ENCODE measurements around the gene BMERB1.

The BMERB1 gene

GRCh38 chr16:15493466-15494180 is 59.2 kb downstream of the BMERB1 start:
- no peak for FAIRE-seq
- no peak for TF ChIP-seq POU2F2 (IDR thresholded peaks at IDR 0.05; ENCODE audit: low read depth, low read length)
- TF ChIP-seq PAX5 (IDR thresholded peaks at IDR 0.05; ENCODE audit: insufficient read depth, low read length, severe bottlenecking) = no peak
- TF ChIP-seq SPI1 (IDR thresholded peaks at IDR 0.05; ENCODE audit: low read depth, low read length) = no peak
- no peak for TF ChIP-seq TAF1 (IDR thresholded peaks at IDR 0.05; ENCODE audit: low read depth, low read length)
- no peak for TF ChIP-seq POLR2AphosphoS5 (IDR thresholded peaks at IDR 0.05; ENCODE audit: low read depth, low read length)
- TF ChIP-seq POLR2A (IDR thresholded peaks at IDR 0.05; ENCODE audit: low read depth, low read length) = no peak
- DNase-seq (ENCODE audit: insufficient read length, low spot score) = no peak

GRCh38 chr16:15494236-15494635 is 59.8 kb downstream of the BMERB1 start:
- no peak for DNase-seq (ENCODE audit: insufficient read length, low spot score)
- no peak for FAIRE-seq

GRCh38 chr16:15495898-15496297 is 61.5 kb downstream of the BMERB1 start:
- no peak for FAIRE-seq
- TF ChIP-seq POU2F2 (IDR thresholded peaks at IDR 0.05; ENCODE audit: low read depth, low read length) (no peak), TAF1 (IDR thresholded peaks at IDR 0.05; ENCODE audit: low read depth, low read length) (no peak), PAX5 (IDR thresholded peaks at IDR 0.05; ENCODE audit: insufficient read depth, low read length, severe bottlenecking) (no peak), POLR2AphosphoS5 (IDR thresholded peaks at IDR 0.05; ENCODE audit: low read depth, low read length) (no peak), POLR2A (IDR thresholded peaks at IDR 0.05; ENCODE audit: low read depth, low read length) (no peak), SPI1 (IDR thresholded peaks at IDR 0.05; ENCODE audit: low read depth, low read length) (no peak)
- DNase-seq (ENCODE audit: insufficient read length, low spot score) = no peak

More at GRCh38 chr16:15494236-15494635, 59.8 kb downstream of the BMERB1 start:
- TF ChIP-seq POLR2AphosphoS5 (IDR thresholded peaks at IDR 0.05; ENCODE audit: low read depth, low read length) (no peak), POU2F2 (IDR thresholded peaks at IDR 0.05; ENCODE audit: low read depth, low read length) (no peak)

GRCh38 chr16:15498427-15499175 is 64.2 kb downstream of the BMERB1 start:
- FAIRE-seq (no peak), DNase-seq (ENCODE audit: insufficient read length, low spot score) (no peak)
- TF ChIP-seq POLR2AphosphoS5 (IDR thresholded peaks at IDR 0.05; ENCODE audit: low read depth, low read length) = no peak
- no peak for TF ChIP-seq SPI1 (IDR thresholded peaks at IDR 0.05; ENCODE audit: low read depth, low read length)
- TF ChIP-seq PAX5 (IDR thresholded peaks at IDR 0.05; ENCODE audit: insufficient read depth, low read length, severe bottlenecking) = no peak
- no peak for TF ChIP-seq POLR2A (IDR thresholded peaks at IDR 0.05; ENCODE audit: low read depth, low read length)
- no peak for TF ChIP-seq POU2F2 (IDR thresholded peaks at IDR 0.05; ENCODE audit: low read depth, low read length)
- no peak for TF ChIP-seq TAF1 (IDR thresholded peaks at IDR 0.05; ENCODE audit: low read depth, low read length)

GRCh38 chr16:15502041-15502725 is 67.8 kb downstream of the BMERB1 start:
- TF ChIP-seq POLR2A (IDR thresholded peaks at IDR 0.05; ENCODE audit: low read depth, low read length) (no peak), PAX5 (IDR thresholded peaks at IDR 0.05; ENCODE audit: insufficient read depth, low read length, severe bottlenecking) (no peak), TAF1 (IDR thresholded peaks at IDR 0.05; ENCODE audit: low read depth, low read length) (no peak), SPI1 (IDR thresholded peaks at IDR 0.05; ENCODE audit: low read depth, low read length) (no peak), POU2F2 (IDR thresholded peaks at IDR 0.05; ENCODE audit: low read depth, low read length) (no peak), POLR2AphosphoS5 (IDR thresholded peaks at IDR 0.05; ENCODE audit: low read depth, low read length) (no peak)
- FAIRE-seq (no peak), DNase-seq (ENCODE audit: insufficient read length, low spot score) (no peak)

- TF ChIP-seq POLR2AphosphoS5 (IDR thresholded peaks at IDR 0.05; ENCODE audit: low read depth, low read length) = no peak
- TF ChIP-seq POU2F2 (IDR thresholded peaks at IDR 0.05; ENCODE audit: low read depth, low read length) = no peak
- TF ChIP-seq POLR2A (IDR thresholded peaks at IDR 0.05; ENCODE audit: low read depth, low read length) = no peak
- no peak for TF ChIP-seq TAF1 (IDR thresholded peaks at IDR 0.05; ENCODE audit: low read depth, low read length)
- no peak for TF ChIP-seq PAX5 (IDR thresholded peaks at IDR 0.05; ENCODE audit: insufficient read depth, low read length, severe bottlenecking)
- no peak for TF ChIP-seq SPI1 (IDR thresholded peaks at IDR 0.05; ENCODE audit: low read depth, low read length)
- FAIRE-seq = no peak
- DNase-seq (ENCODE audit: insufficient read length, low spot score) = no peak
Observed at GRCh38 chr16:15506441-15506840, 72.1 kb downstream of the BMERB1 start.

- no peak for FAIRE-seq
- DNase-seq (ENCODE audit: insufficient read length, low spot score) = no peak
- TF ChIP-seq POLR2AphosphoS5 (IDR thresholded peaks at IDR 0.05; ENCODE audit: low read depth, low read length) = no peak
- TF ChIP-seq SPI1 (IDR thresholded peaks at IDR 0.05; ENCODE audit: low read depth, low read length) = no peak
- TF ChIP-seq TAF1 (IDR thresholded peaks at IDR 0.05; ENCODE audit: low read depth, low read length) = no peak
- no peak for TF ChIP-seq POU2F2 (IDR thresholded peaks at IDR 0.05; ENCODE audit: low read depth, low read length)
- TF ChIP-seq POLR2A (IDR thresholded peaks at IDR 0.05; ENCODE audit: low read depth, low read length) = no peak
- no peak for TF ChIP-seq PAX5 (IDR thresholded peaks at IDR 0.05; ENCODE audit: insufficient read depth, low read length, severe bottlenecking)
Observed at GRCh38 chr16:15507301-15507958, 73.0 kb downstream of the BMERB1 start.

- no peak for DNase-seq (ENCODE audit: insufficient read length, low spot score)
Observed at GRCh38 chr16:15507959-15508627, 73.7 kb downstream of the BMERB1 start.

More at GRCh38 chr16:15507959-15508627, 73.7 kb downstream of the BMERB1 start:
- no peak for TF ChIP-seq TAF1 (IDR thresholded peaks at IDR 0.05; ENCODE audit: low read depth, low read length)
- TF ChIP-seq PAX5 (IDR thresholded peaks at IDR 0.05; ENCODE audit: insufficient read depth, low read length, severe bottlenecking) = no peak
- no peak for TF ChIP-seq POLR2A (IDR thresholded peaks at IDR 0.05; ENCODE audit: low read depth, low read length)
- no peak for TF ChIP-seq POLR2AphosphoS5 (IDR thresholded peaks at IDR 0.05; ENCODE audit: low read depth, low read length)
- TF ChIP-seq POU2F2 (IDR thresholded peaks at IDR 0.05; ENCODE audit: low read depth, low read length) = no peak
- no peak for TF ChIP-seq SPI1 (IDR thresholded peaks at IDR 0.05; ENCODE audit: low read depth, low read length)
- no peak for FAIRE-seq

All from GM12891 (cell line).